ENCODE data around the gene NMUR1. TPM values are rescaled to one million over a fixed set of nuclear protein-coding genes. Genes with fewer than 3 reads are reported as not detected.

NMUR1 gene
- total RNA-seq, 2 experiments from 2014 or later, result not detected

- Histone ChIP-seq H3K27ac (ENCODE audit: low read depth, low read length, poor library complexity, severe bottlenecking) (no peak overlapping the region), H2AFZ (ENCODE audit: low read length) (no peak overlapping the region), H4K20me1 (ENCODE audit: insufficient read depth, low read length) (no peaks in the 10 kb centered on the region), H3K79me2 (ENCODE audit: insufficient read depth, low read depth, low read length) (no peaks in the 10 kb centered on the region), H3K4me2 (ENCODE audit: low read length) (no peak overlapping the region), H3K9me3 (ENCODE audit: low read length) (peaks cover 15% of the 10 kb centered on the region), H3K4me1 (ENCODE audit: insufficient read depth, low read length, poor library complexity, severe bottlenecking) (peaks cover 18% of the 10 kb centered on the region), H3K36me3 (ENCODE audit: insufficient read depth, low read length) (no peaks in the 10 kb centered on the region), H3K4me3 (ENCODE audit: low read depth, low read length, poor library complexity, severe bottlenecking) (no peak overlapping the region), H3K9me2 (ENCODE audit: insufficient read depth, low read length) (no peaks in the 10 kb centered on the region)
- POLR2A ChIA-PET, result interaction anchor here (0.8 to 1.5 kb wide), 3 partner anchors 9 to 56 kb away, joined by 3 to 6 read pairs (median 3); no protein-coding TSS in a partner anchor
- intact Hi-C loops (cut with micrococcal nuclease; ENCODE audit: unreplicated experiment), result no loop called here
- no peak for DNase-seq (ENCODE audit: low spot score)
- BruUV-seq (replicated peaks), result no TSS peak
- CTCF ChIA-PET (ENCODE audit: unreplicated experiment), result no interaction called here
- TF ChIP-seq CTCF (conservative IDR thresholded peaks at IDR 0.05; ENCODE audit: low read length), result no peak
- TF ChIP-seq EZH2phosphoT487 (IDR thresholded peaks at IDR 0.05; ENCODE audit: borderline replicate concordance, low read depth, low read length), result no peak
These were observed 19.4 kb upstream of the NMUR1 start for GRCh38 chr2:231549446-231550239.

GRCh38 chr2:231548752-231549151 lies 18.5 kb upstream of the NMUR1 start:
- intact Hi-C loops (cut with micrococcal nuclease; ENCODE audit: unreplicated experiment), result no loop called here
- ChIA-PET POLR2A (interaction anchor here (0.9 to 1.5 kb wide), 2 partner anchors 8 to 12 kb away, joined by 3 read pairs; no protein-coding TSS in a partner anchor), CTCF (ENCODE audit: unreplicated experiment) (no interaction called here)
- H3K27ac ChIP-seq (ENCODE audit: low read depth, low read length, poor library complexity, severe bottlenecking), result no peak overlapping the region
- peaks cover 18% of the 10 kb centered on the region for H3K4me1 ChIP-seq (ENCODE audit: insufficient read depth, low read length, poor library complexity, severe bottlenecking)
- TF ChIP-seq CTCF (conservative IDR thresholded peaks at IDR 0.05; ENCODE audit: low read length), result no peak
- no peak for TF ChIP-seq EZH2phosphoT487 (IDR thresholded peaks at IDR 0.05; ENCODE audit: borderline replicate concordance, low read depth, low read length)
- BruUV-seq (replicated peaks), result no TSS peak
- H3K4me3 ChIP-seq (ENCODE audit: low read depth, low read length, poor library complexity, severe bottlenecking), result no peak overlapping the region
- no peaks in the 10 kb centered on the region for H4K20me1 ChIP-seq (ENCODE audit: insufficient read depth, low read length)
- H3K79me2 ChIP-seq (ENCODE audit: insufficient read depth, low read depth, low read length), result no peaks in the 10 kb centered on the region
- H3K36me3 ChIP-seq (ENCODE audit: insufficient read depth, low read length), result no peaks in the 10 kb centered on the region
- H3K4me2 ChIP-seq (ENCODE audit: low read length), result no peak overlapping the region
- no peak overlapping the region for H2AFZ ChIP-seq (ENCODE audit: low read length)
- peaks cover 15% of the 10 kb centered on the region for H3K9me3 ChIP-seq (ENCODE audit: low read length)
- no peak for DNase-seq (ENCODE audit: low spot score)
- no peaks in the 10 kb centered on the region for H3K9me2 ChIP-seq (ENCODE audit: insufficient read depth, low read length)
